HG02870 (cell line): ENCODE data around the gene MID2.
"Not testable (repeated sequence)": the region's sequence is repeated elsewhere in the genome, so short reads cannot be mapped to it uniquely, and the experiment has no call there.

Experiments used
- ATAC-seq: cut with Tn5 transposase; IDR thresholded peaks from one replicate; pipeline ENCODE4 v1.9.1; 2021; ENCODE audit warnings: mild to moderate bottlenecking, moderate library complexity; ENCODE audit not compliant: unreplicated experiment

The MID2 gene

DNA sequence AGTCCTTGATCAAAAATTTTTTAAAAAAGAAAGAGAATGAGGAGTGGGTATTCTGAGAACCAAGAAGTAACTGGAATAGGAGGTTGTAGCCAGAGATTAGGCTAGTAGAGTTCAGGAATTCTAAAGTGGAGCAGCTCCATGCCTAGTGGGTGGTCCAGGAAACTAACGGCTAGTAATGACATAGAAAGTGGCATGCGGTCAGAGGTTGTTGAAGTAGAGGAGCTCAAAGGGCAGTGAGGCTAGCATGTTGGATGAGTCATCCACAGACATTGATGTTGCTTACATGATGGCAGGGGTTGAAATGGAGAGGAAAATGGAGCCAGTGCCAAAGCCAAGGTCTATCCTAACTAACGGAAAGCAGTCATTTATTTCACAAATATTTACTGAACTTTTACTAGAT, 114.4 kb downstream of the MID2 start:
- ATAC-seq, result no peak

DNA sequence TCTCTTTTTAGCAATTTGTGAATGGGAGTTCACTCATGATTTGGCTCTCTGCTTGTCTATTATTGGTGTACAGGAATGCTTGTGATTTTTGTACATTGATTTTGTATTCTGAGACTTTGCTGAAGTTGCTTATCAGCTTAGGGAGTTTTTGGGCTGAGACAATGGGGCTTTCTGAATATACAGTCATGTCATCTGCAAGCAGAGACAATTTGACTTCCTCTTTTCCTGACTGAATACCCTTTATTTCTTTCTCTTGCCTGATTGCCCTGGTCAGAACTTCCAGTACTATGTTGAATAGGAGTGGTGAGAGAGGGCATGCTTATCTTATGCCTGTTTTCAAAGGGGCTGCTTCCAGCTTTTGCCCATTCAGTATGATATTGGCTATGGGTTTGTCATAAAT, 129.7 kb downstream of the MID2 start:
- not testable (repeated sequence) for ATAC-seq

DNA sequence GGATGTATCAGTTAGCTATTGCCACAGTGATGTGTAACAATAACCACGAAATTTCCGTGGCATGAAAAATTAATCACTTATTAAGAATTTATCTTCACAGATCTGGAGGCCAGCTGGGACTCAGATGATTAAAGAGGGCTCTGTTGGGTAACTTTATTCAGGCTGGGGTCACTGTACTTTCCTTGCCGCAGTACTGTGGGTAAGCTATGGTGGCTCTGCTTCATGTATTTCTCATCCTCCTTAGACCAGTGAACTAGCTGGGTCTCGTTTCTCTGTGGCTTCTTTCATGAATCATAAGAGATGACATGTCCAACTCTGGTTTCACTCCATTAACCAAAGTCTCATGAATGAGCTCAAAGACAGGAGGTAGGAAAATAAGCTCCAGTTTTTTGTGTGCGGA, 143.0 kb downstream of the MID2 start:
- ATAC-seq, result no peak

DNA sequence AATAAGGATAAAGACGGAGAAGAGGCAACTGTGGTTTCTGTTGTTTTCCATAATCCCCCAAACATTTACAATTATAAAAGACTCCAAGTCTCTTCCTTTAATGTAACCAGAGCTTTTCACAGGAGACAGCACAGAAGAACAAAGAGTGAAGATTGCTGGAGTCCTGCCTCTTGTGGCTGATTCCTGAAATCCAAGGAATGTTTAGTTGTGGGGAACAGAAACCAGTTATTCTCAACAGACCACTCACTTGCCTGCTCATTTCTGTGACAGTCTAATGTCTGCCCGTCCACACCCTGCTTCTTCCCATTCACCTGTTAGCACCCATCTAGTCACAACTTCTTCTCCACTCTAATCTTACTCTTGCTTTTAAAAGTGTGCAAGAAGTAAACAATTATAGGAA, 144.4 kb downstream of the MID2 start:
- no peak for ATAC-seq

DNA sequence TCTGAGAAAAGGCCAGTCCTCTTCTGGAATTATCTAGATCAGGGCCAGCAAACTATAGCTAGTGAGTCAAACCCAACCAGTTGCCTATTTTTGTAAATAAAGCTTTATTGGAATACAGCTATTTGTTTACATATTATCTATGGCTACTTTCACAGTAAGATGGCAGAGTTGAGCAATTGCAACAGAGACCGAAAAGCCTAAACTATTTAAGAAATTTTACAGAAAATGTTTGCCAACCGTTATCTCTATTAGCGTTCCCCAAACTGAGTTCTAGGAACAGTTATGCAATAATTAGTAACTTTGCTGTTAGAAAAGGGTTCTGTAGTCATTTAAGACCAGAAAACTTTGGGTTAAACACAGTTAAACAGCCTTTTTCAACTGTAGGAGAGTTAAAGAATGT, 146.0 kb downstream of the MID2 start:
- ATAC-seq, result no peak
